H1 (cell line): Measurements from ENCODE around the gene STAT1. TPM values are rescaled to one million over a fixed set of nuclear protein-coding genes. Genes with fewer than 3 reads are reported as not detected.

Source experiments
- CTCF ChIA-PET: fragments of 300-600 bp; sonication (Branson Sonifier 250); formaldehyde crosslinking; loops from one replicate; lab custom pipeline; 2021; ENCODE audit not compliant: partially characterized antibody; lab: Charles Lee
- POLR2A ChIA-PET: fragments of 300-600 bp; sonication (Branson Sonifier 250); formaldehyde crosslinking; loops from one replicate; lab custom pipeline; 2021; ENCODE audit warnings: inconsistent platforms; ENCODE audit not compliant: partially characterized antibody; lab: Charles Lee
- DNase-seq, 2 experiments: peaks; one replicate each; pipeline versions ENCODE4 v3.0.0 to v3.0.0-alpha.2; 2010 to 2022; ENCODE audit warnings: low spot score in 2 of 2, low read depth in 1 of 2, mixed read lengths in 1 of 2
- FAIRE-seq: peaks from 2 replicates; lab custom pipeline; 2011; peaks lifted over from hg19 to GRCh38; lab: Jason Lieb, UNC
- H2AFZ ChIP-seq: 2 replicates; pipeline ENCODE4 v1.8.1; 2012; ENCODE audit warnings: low read length, inconsistent platforms
- H2AK5ac ChIP-seq: 2 replicates; pipeline ENCODE4 v1.6.1; 2013; ENCODE audit warnings: low read depth, low read length
- H2BK120ac ChIP-seq: replicated peaks from 2 replicates; pipeline ENCODE3; 2013; ENCODE audit warnings: low read depth, low read length, inconsistent platforms
- H2BK12ac ChIP-seq: 2 replicates; pipeline ENCODE4 v1.6.1; 2013; ENCODE audit warnings: low read depth, low read length
- H2BK15ac ChIP-seq: 2 replicates; pipeline ENCODE4 v1.6.1; 2013; ENCODE audit warnings: low read length
- H2BK20ac ChIP-seq: 2 replicates; pipeline ENCODE4 v1.6.1; 2013; ENCODE audit warnings: low read length
- H2BK5ac ChIP-seq: 2 replicates; pipeline ENCODE4 v1.6.1; 2013; ENCODE audit warnings: low read depth, low read length
- H3K14ac ChIP-seq: 2 replicates; pipeline ENCODE4 v1.6.1; 2013; ENCODE audit warnings: inconsistent platforms; ENCODE audit not compliant: insufficient read length
- H3K18ac ChIP-seq: 2 replicates; pipeline ENCODE4 v1.6.1; 2013; ENCODE audit warnings: low read length; ENCODE audit errors: extremely low read depth
- H3K23ac ChIP-seq: 2 replicates; pipeline ENCODE4 v1.6.1; 2013; ENCODE audit warnings: inconsistent platforms; ENCODE audit not compliant: insufficient read length
- H3K23me2 ChIP-seq: 2 replicates; pipeline ENCODE4 v1.6.1; 2013; ENCODE audit warnings: low read depth, low read length
- H3K27ac ChIP-seq: 2 replicates; pipeline ENCODE4 v1.6.1; 2011; ENCODE audit warnings: low read depth, low read length, inconsistent platforms
- H3K27me3 ChIP-seq, 4 experiments: replicated peaks in 1 of 4; 1 replicate in 1 of 4; 2 replicates in 3 of 4; pipeline versions ENCODE4 v1.6.1 to v1.8.1; 2011 to 2013; ENCODE audit warnings: low read length in 3 of 4, mild to moderate bottlenecking in 3 of 4, inconsistent platforms in 2 of 4, mixed read lengths in 2 of 4, moderate library complexity in 1 of 4; ENCODE audit not compliant: control insufficient read depth in 3 of 4, insufficient read depth in 3 of 4; ENCODE audit errors: extremely low read depth in 1 of 4
- H3K36me3 ChIP-seq, 4 experiments: 2 replicates each; pipeline versions ENCODE4 v1.6.1 to v1.8.1; 2011 to 2013; ENCODE audit warnings: mild to moderate bottlenecking in 4 of 4, low read length in 3 of 4, moderate library complexity in 2 of 4, control low read depth in 1 of 4, inconsistent platforms in 1 of 4; ENCODE audit not compliant: insufficient read depth in 4 of 4, control insufficient read depth in 2 of 4
- H3K4ac ChIP-seq: replicated peaks from 2 replicates; pipeline ENCODE3; 2013; ENCODE audit warnings: low read length, low read depth, mixed read lengths, inconsistent platforms; ENCODE audit not compliant: insufficient read length
- H3K4me1 ChIP-seq, 4 experiments: replicated peaks in 1 of 4; 1 replicate in 1 of 4; 2 replicates in 3 of 4; pipeline versions ENCODE4 v1.6.1 to v1.8.1; 2011 to 2013; ENCODE audit warnings: low read length in 3 of 4, inconsistent platforms in 2 of 4, mixed read lengths in 1 of 4; ENCODE audit not compliant: insufficient read depth in 4 of 4, control insufficient read depth in 3 of 4
- H3K4me2 ChIP-seq, 2 experiments: 2 replicates each; pipeline versions ENCODE4 v1.6.1 to v1.8.1; 2011 to 2013; ENCODE audit warnings: low read depth in 2 of 2, low read length in 2 of 2, control low read depth in 1 of 2, inconsistent platforms in 1 of 2, mild to moderate bottlenecking in 1 of 2; ENCODE audit not compliant: insufficient read depth in 1 of 2
- H3K4me3 ChIP-seq, 4 experiments: fragments of 200-600, 300-600 bp in 1 of 4; sonication (generic), shearing (Covaris generic), sonication (Bioruptor Twin) in 1 of 4; 2 replicates each; pipeline versions ENCODE4 v1.5.1 to v1.8.1; 2011 to 2016; ENCODE audit warnings: low read length in 4 of 4, low read depth in 3 of 4, control low read depth in 2 of 4, inconsistent platforms in 2 of 4, mild to moderate bottlenecking in 2 of 4, mixed read lengths in 1 of 4, moderate library complexity in 1 of 4; ENCODE audit not compliant: insufficient read depth in 2 of 4; ENCODE audit errors: extremely low read depth in 1 of 4
- H3K56ac ChIP-seq: replicated peaks from 2 replicates; pipeline ENCODE3; 2013; ENCODE audit warnings: low read depth, mild to moderate bottlenecking, mixed read lengths, low read length, inconsistent platforms; ENCODE audit not compliant: insufficient read length
- H3K79me1 ChIP-seq: 2 replicates; pipeline ENCODE4 v1.6.1; 2013; ENCODE audit warnings: low read depth, low read length, control low read depth
- H3K79me2 ChIP-seq, 2 experiments: 2 replicates each; pipeline versions ENCODE4 v1.6.1 to v1.8.1; 2012 to 2013; ENCODE audit warnings: low read length in 2 of 2, mild to moderate bottlenecking in 2 of 2, inconsistent platforms in 1 of 2; ENCODE audit not compliant: insufficient read depth in 2 of 2, control insufficient read depth in 1 of 2
- H3K9ac ChIP-seq, 4 experiments: replicated peaks in 1 of 4; 1 replicate in 1 of 4; 2 replicates in 3 of 4; pipeline versions ENCODE4 v1.6.1 to v1.8.1; 2011 to 2013; ENCODE audit warnings: low read depth in 3 of 4, low read length in 3 of 4, control low read depth in 2 of 4, mild to moderate bottlenecking in 2 of 4, moderate library complexity in 2 of 4, inconsistent platforms in 1 of 4; ENCODE audit errors: extremely low read depth in 1 of 4
- H3K9me3 ChIP-seq, 2 experiments: 2 replicates each; pipeline versions ENCODE4 v1.6.1 to v1.8.1; 2012 to 2013; ENCODE audit warnings: mild to moderate bottlenecking in 2 of 2, moderate library complexity in 2 of 2, control low read depth in 1 of 2, inconsistent platforms in 1 of 2, low read depth in 1 of 2, low read length in 1 of 2, mixed read lengths in 1 of 2; ENCODE audit not compliant: insufficient read depth in 2 of 2
- H4K20me1 ChIP-seq, 2 experiments: replicated peaks in 1 of 2; 2 replicates each; pipeline versions ENCODE3 to v1.8.1; 2011 to 2013; ENCODE audit warnings: inconsistent platforms in 2 of 2, low read length in 2 of 2, mild to moderate bottlenecking in 1 of 2; ENCODE audit not compliant: insufficient read depth in 2 of 2, control insufficient read depth in 1 of 2
- H4K5ac ChIP-seq: 2 replicates; pipeline ENCODE4 v1.6.1; 2013; ENCODE audit warnings: low read length, low read depth, mixed read lengths, inconsistent platforms; ENCODE audit not compliant: insufficient read length
- H4K8ac ChIP-seq: 2 replicates; pipeline ENCODE4 v1.8.0; 2013; ENCODE audit warnings: mild to moderate bottlenecking, moderate library complexity, low read length, inconsistent platforms; ENCODE audit not compliant: insufficient read depth; ENCODE audit errors: extremely low read depth
- H4K91ac ChIP-seq: replicated peaks from 2 replicates; pipeline ENCODE3; 2013; ENCODE audit warnings: low read length, mixed read lengths, inconsistent platforms; ENCODE audit not compliant: insufficient read length
- ASH2L ChIP-seq: fragments of 200-600, 300-600 bp; sonication (generic); IDR thresholded peaks from one replicate; pipeline ENCODE4 v1.7.1; 2017; ENCODE audit warnings: low read length
- BRCA1 ChIP-seq: IDR thresholded peaks from 2 replicates; pipeline ENCODE4 v1.6.1; 2012; ENCODE audit warnings: low read depth, low read length, improper control_type of control experiment
- EP300 ChIP-seq, 2 experiments: IDR thresholded peaks; 1 replicate in 1 of 2; 2 replicates in 1 of 2; pipeline ENCODE4 v1.6.1; 2011 to 2012; ENCODE audit warnings: low read depth in 2 of 2, low read length in 2 of 2, mild to moderate bottlenecking in 2 of 2, borderline replicate concordance in 1 of 2, inconsistent platforms in 1 of 2, moderate library complexity in 1 of 2
- SAP30 ChIP-seq: fragments of 300-600 bp; sonication (generic); IDR thresholded peaks from 2 replicates; pipeline ENCODE4 v1.7.1; 2012; ENCODE audit warnings: low read length, moderate library complexity, mild to moderate bottlenecking, inconsistent platforms; ENCODE audit not compliant: insufficient read depth, insufficient replicate concordance
- SIRT6 ChIP-seq: IDR thresholded peaks from one replicate; pipeline ENCODE4 v1.7.1; 2012; ENCODE audit warnings: low read length, inconsistent platforms
- SP1 ChIP-seq: IDR thresholded peaks from 2 replicates; pipeline ENCODE4 v1.6.1; 2011; ENCODE audit warnings: low read depth, low read length
- ZNF274 ChIP-seq: IDR thresholded peaks from 2 replicates; pipeline ENCODE4 v1.7.0; 2012; ENCODE audit warnings: low read length, borderline replicate concordance; ENCODE audit errors: extremely low read depth
- WGBS, 2 experiments: shearing (Covaris generic) in 1 of 2; methylation state at CpG; one replicate each; pipeline versions ENCODE4 v1.1.6 to v1.1.7; 2013 to 2015; ENCODE audit warnings: low lambda C conversion rate in 2 of 2, mixed read lengths in 2 of 2, inconsistent platforms in 1 of 2, low coverage in 1 of 2, missing lambda C conversion rate in 1 of 2; ENCODE audit not compliant: insufficient replicate concordance in 2 of 2, insufficient coverage in 1 of 2, insufficient read length in 1 of 2; ENCODE audit errors: extremely low coverage in 1 of 2, missing lambda C conversion rate in 1 of 2; 5-methylcytosine and 5-hydroxymethylcytosine counted together
- polyA plus RNA-seq, 7 experiments: library from polyadenylated mRNA; depleted of rRNA in 3 of 7; stranded (reverse) in 5 of 7; unstranded in 2 of 7; fragments of >200 nt in 5 of 7; fragments of 200-250 nt in 2 of 7; gene quantifications; 1 replicate in 5 of 7; 2 replicates in 1 of 7; 4 replicates in 1 of 7; pipeline versions ENCODE4 v1.2.1 to v1.2.3, GENCODE V29; 2011 to 2013; ENCODE audit warnings: missing spikeins in 2 of 7, mixed read lengths in 2 of 7
- total RNA-seq: library from RNA; stranded (reverse); fragmentation: NEBNext Ultra II Directional; extraction: Animal tissue kit (Norgen Biotek cat#: 25700); gene quantifications from 2 replicates; pipeline ENCODE4 v1.2.1, GENCODE V29; 2021
- TF ChIP-seq, protein P1 (sequence below): IDR thresholded peaks from 2 replicates; pipeline ENCODE4 v1.6.1; 2012; ENCODE audit warnings: low read length, inconsistent platforms
- TF ChIP-seq, protein P2 (sequence below), 3 experiments: IDR thresholded peaks; 1 replicate in 2 of 3; 2 replicates in 1 of 3; pipeline versions ENCODE4 v1.5.1 to v1.6.1; 2011; ENCODE audit warnings: low read length in 3 of 3, mild to moderate bottlenecking in 3 of 3, inconsistent platforms in 2 of 3, low read depth in 1 of 3, moderate library complexity in 1 of 3; ENCODE audit not compliant: insufficient read depth in 1 of 3; ENCODE audit errors: control extremely low read depth in 1 of 3

Gene STAT1
- total and polyA plus RNA-seq, 2 of the 8 experiments (the other 6 are each of a cell fraction or from before 2014, with no cell fraction given), result 20.3 to 43.0 TPM

DNA sequence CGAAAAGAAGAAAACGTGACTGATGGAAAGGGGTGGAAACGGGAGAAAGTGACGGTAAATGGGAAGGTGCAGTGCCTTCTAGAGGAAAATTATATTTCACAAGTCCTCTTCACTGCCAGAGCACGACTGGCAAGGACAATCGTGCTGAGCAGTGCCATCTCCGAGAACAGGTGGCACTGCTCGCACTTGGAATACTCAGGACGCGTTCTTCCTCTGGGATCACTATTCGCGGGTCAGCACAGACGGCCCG, 364 bp downstream of the STAT1 start:
- Histone ChIP-seq H2BK120ac (peak overlapping the region; percentile 75), H2BK5ac (peak overlapping the region; percentile 75; the same call in 1 of the 2 replicates), H2AFZ (peak overlapping the region; percentile 72), H4K8ac (peak overlapping the region; percentile 92), H2BK15ac (no peak overlapping the region), H4K5ac (no peak overlapping the region), H3K27ac (peak overlapping the region; percentile 61; the same call in 1 of the 2 replicates), H3K27me3 (peaks cover 0 to 13% (median 6%) of the 10 kb centered on the region in 4 experiments; a peak in 4 of 7 replicates), H3K4me3 (peak overlapping the region; percentile 77 to 96 (median 90)), H2BK20ac (no peak overlapping the region), H3K36me3 (peaks cover 0 to 13% (median 6%) of the 10 kb centered on the region in 4 experiments; a peak in 6 of 8 replicates), H3K79me1 (no peaks in the 10 kb centered on the region), H3K56ac (peak overlapping the region; percentile 37), H3K23me2 (peaks cover 12% of the 10 kb centered on the region), H3K9me3 (no peaks in the 10 kb centered on the region), H3K4ac (peak overlapping the region; percentile 73), H3K23ac (no peak overlapping the region), H3K79me2 (peaks cover 3 to 19% of the 10 kb centered on the region in 2 experiments; a peak in 2 of 4 replicates), H3K14ac (no peak overlapping the region), H4K91ac (no peak overlapping the region), H3K4me1 (peaks cover 0 to 6% (median 1%) of the 10 kb centered on the region in 4 experiments; a peak in 3 of 7 replicates), H3K9ac (peak overlapping the region; percentile 70 to 89 (median 76)), H2BK12ac (0 out of 2 replicates have a peak overlapping the region, but pooled peaks have one; percentile 30), H3K18ac (peak overlapping the region; percentile 24; the same call in 1 of the 2 replicates), H4K20me1 (peaks cover 0 to 4% of the 10 kb centered on the region in 2 experiments), H2AK5ac (no peak overlapping the region), H3K4me2 (peak overlapping the region; percentile 98 to 99)
- FAIRE-seq (no peak), DNase-seq (no peak)
- POLR2A ChIA-PET, result no interaction called here
- CTCF ChIA-PET, result interaction anchor here (1.8 to 3.2 kb wide), 4 partner anchors 11 to 17 kb away, joined by 6 to 15 read pairs (median 12); no protein-coding TSS in a partner anchor
- WGBS, 2 experiments, result 1% methylated on average over 14 of the region's 14 CpGs; no CpG with 5 or more reads in 1 of the 2 experiments
- TF ChIP-seq ASH2L (no peak), SAP30 (peak; percentile 80), ZNF274 (no peak), SP1 (no peak), EP300 (IDR thresholded peaks at IDR 0.05; ENCODE audit: borderline replicate concordance in 1 of 2, low read depth in 2 of 2, low read length in 2 of 2) (no peak), BRCA1 (no peak), SIRT6 (no peak)
- TF ChIP-seq, protein P1, sequence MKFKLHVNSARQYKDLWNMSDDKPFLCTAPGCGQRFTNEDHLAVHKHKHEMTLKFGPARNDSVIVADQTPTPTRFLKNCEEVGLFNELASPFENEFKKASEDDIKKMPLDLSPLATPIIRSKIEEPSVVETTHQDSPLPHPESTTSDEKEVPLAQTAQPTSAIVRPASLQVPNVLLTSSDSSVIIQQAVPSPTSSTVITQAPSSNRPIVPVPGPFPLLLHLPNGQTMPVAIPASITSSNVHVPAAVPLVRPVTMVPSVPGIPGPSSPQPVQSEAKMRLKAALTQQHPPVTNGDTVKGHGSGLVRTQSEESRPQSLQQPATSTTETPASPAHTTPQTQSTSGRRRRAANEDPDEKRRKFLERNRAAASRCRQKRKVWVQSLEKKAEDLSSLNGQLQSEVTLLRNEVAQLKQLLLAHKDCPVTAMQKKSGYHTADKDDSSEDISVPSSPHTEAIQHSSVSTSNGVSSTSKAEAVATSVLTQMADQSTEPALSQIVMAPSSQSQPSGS, result no peak
- TF ChIP-seq, protein P2, sequence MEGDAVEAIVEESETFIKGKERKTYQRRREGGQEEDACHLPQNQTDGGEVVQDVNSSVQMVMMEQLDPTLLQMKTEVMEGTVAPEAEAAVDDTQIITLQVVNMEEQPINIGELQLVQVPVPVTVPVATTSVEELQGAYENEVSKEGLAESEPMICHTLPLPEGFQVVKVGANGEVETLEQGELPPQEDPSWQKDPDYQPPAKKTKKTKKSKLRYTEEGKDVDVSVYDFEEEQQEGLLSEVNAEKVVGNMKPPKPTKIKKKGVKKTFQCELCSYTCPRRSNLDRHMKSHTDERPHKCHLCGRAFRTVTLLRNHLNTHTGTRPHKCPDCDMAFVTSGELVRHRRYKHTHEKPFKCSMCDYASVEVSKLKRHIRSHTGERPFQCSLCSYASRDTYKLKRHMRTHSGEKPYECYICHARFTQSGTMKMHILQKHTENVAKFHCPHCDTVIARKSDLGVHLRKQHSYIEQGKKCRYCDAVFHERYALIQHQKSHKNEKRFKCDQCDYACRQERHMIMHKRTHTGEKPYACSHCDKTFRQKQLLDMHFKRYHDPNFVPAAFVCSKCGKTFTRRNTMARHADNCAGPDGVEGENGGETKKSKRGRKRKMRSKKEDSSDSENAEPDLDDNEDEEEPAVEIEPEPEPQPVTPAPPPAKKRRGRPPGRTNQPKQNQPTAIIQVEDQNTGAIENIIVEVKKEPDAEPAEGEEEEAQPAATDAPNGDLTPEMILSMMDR (IDR thresholded peaks at IDR 0.05; ENCODE audit: control extremely low read depth in 1 of 3, insufficient read depth in 1 of 3, low read depth in 1 of 3, low read length in 3 of 3), result 0 out of 4 replicates have a peak, but pooled peaks of 1 of the 3 experiments have one; percentile 1
